A549 (cell line): ENCODE results near the gene MGAT3. TPM values are rescaled to one million over a fixed set of nuclear protein-coding genes. Genes with fewer than 3 reads are reported as not detected.

Source experiments
- ATAC-seq, 2 experiments: fragments of 200-7000 bp in 1 of 2; fragments of >200 bp in 1 of 2; cut with Nextera tagmentation in 1 of 2; cut with Tn5 transposase in 1 of 2; 3 replicates each; pipeline versions ENCODE4 v1.8.0 to v1.9.1; 2018 to 2020; ENCODE audit warnings: mild to moderate bottlenecking in 1 of 2, moderate library complexity in 1 of 2
- CTCF ChIA-PET: fragments of 300-600 bp; sonication (Branson Sonifier 250); formaldehyde crosslinking; extraction: SDS; loops from one replicate; lab custom pipeline; 2021; ENCODE audit warnings: antibody characterized with exemption, inconsistent platforms; lab: Yijun Ruan, JAX
- POLR2A ChIA-PET: fragments of 350-600 bp; formaldehyde crosslinking; extraction: SDS; loops from one replicate; lab custom pipeline; 2021; ENCODE audit warnings: antibody characterized with exemption, inconsistent platforms; lab: Yijun Ruan, JAX
- DNase-seq, 2 experiments: peaks; one replicate each; pipeline versions ENCODE4 v3.0.0 to v3.0.0-alpha.2; 2011 to 2016; ENCODE audit warnings: low read depth in 1 of 2, low spot score in 1 of 2
- FAIRE-seq: peaks from 2 replicates; lab custom pipeline; 2011; peaks lifted over from hg19 to GRCh38; lab: Jason Lieb, UNC
- H3K27ac ChIP-seq, 2 experiments: fragments of >200 bp; sonication (Bioruptor Twin); formaldehyde crosslinking; 3 replicates each; pipeline ENCODE4 v1.5.1; 2016 to 2017
- H3K4me1 ChIP-seq: fragments of >200 bp; sonication (Bioruptor Twin); formaldehyde crosslinking; 3 replicates; pipeline ENCODE4 v1.6.1; 2016
- H3K4me2 ChIP-seq: fragments of >200 bp; sonication (Bioruptor Twin); formaldehyde crosslinking; 3 replicates; pipeline ENCODE4 v1.6.1; 2016
- H3K4me3 ChIP-seq: fragments of >200 bp; sonication (Bioruptor Twin); formaldehyde crosslinking; 3 replicates; pipeline ENCODE4 v1.5.1; 2016
- H3K9me3 ChIP-seq: fragments of >200 bp; sonication (Bioruptor Twin); formaldehyde crosslinking; 3 replicates; pipeline ENCODE4 v1.6.1; 2016
- CHD4 ChIP-seq: fragments of 200-600 bp; sonication (generic); IDR thresholded peaks from 2 replicates; pipeline ENCODE4 v1.6.1; 2016; ENCODE audit warnings: antibody characterized with exemption, mild to moderate bottlenecking, borderline replicate concordance
- EHF ChIP-seq: fragments of 250-450 bp; sonication (Bioruptor Pico); IDR thresholded peaks from 2 replicates; pipeline ENCODE4 v1.5.0; 2020; ENCODE audit warnings: mild to moderate bottlenecking
- ESRRA ChIP-seq: fragments of 150-350 bp; IDR thresholded peaks from 2 replicates; pipeline ENCODE4 v1.6.1; 2014; ENCODE audit warnings: mild to moderate bottlenecking, low read length, borderline replicate concordance
- FOSB ChIP-seq: fragments of 250-450 bp; sonication (Bioruptor Pico); IDR thresholded peaks from 2 replicates; pipeline ENCODE4 v1.5.0; 2020; ENCODE audit warnings: mild to moderate bottlenecking, moderate library complexity
- HDAC2 ChIP-seq: fragments of 200-600 bp; sonication (generic); IDR thresholded peaks from 2 replicates; pipeline ENCODE4 v1.6.1; 2016
- HEYL ChIP-seq: fragments of 250-450 bp; sonication (Bioruptor Pico); IDR thresholded peaks from 2 replicates; pipeline ENCODE4 v1.8.0; 2021; ENCODE audit warnings: mild to moderate bottlenecking, moderate library complexity
- HMGXB4 ChIP-seq: fragments of 250-450 bp; sonication (Bioruptor Pico); IDR thresholded peaks from 2 replicates; pipeline ENCODE4 v1.5.0; 2021; ENCODE audit warnings: mild to moderate bottlenecking, moderate library complexity, borderline replicate concordance
- HOXB13 ChIP-seq: fragments of 250-450 bp; sonication (Bioruptor Pico); IDR thresholded peaks from 2 replicates; pipeline ENCODE4 v1.5.0; 2020; ENCODE audit warnings: low read depth, mild to moderate bottlenecking, moderate library complexity
- JUN ChIP-seq, 2 experiments: fragments of >200 bp; sonication (Bioruptor Twin); formaldehyde crosslinking; IDR thresholded peaks; 2 replicates in 1 of 2; 3 replicates in 1 of 2; pipeline ENCODE4 v1.6.1; 2016 to 2017
- JUNB ChIP-seq: fragments of >200 bp; sonication (Bioruptor Twin); formaldehyde crosslinking; IDR thresholded peaks from 2 replicates; pipeline ENCODE4 v1.6.1; 2016
- KDM5A ChIP-seq: fragments of 200-600 bp; sonication (generic); IDR thresholded peaks from 2 replicates; pipeline ENCODE4 v1.6.1; 2016; ENCODE audit warnings: antibody characterized with exemption, mild to moderate bottlenecking
- MAX ChIP-seq: IDR thresholded peaks from 2 replicates; pipeline ENCODE4 v1.6.1; 2012
- MYC ChIP-seq: IDR thresholded peaks from 2 replicates; pipeline ENCODE4 v1.6.1; 2012; ENCODE audit warnings: mild to moderate bottlenecking, inconsistent platforms, low read length, improper control_type of control experiment, borderline replicate concordance
- NFE2L2 ChIP-seq: fragments of 150-350 bp; conservative IDR thresholded peaks from 2 replicates; pipeline ENCODE4 v1.6.1; 2014; ENCODE audit warnings: low read length
- NR3C1 ChIP-seq: fragments of >200 bp; sonication (Bioruptor Twin); formaldehyde crosslinking; IDR thresholded peaks from 3 replicates; pipeline ENCODE4 v1.6.1; 2017
- PHF8 ChIP-seq: fragments of 200-600 bp; sonication (generic); IDR thresholded peaks from 2 replicates; pipeline ENCODE4 v1.6.1; 2016; ENCODE audit warnings: low read depth, mild to moderate bottlenecking, antibody characterized with exemption, moderate library complexity, borderline replicate concordance
- POLR2A ChIP-seq: IDR thresholded peaks from 2 replicates; pipeline ENCODE4 v1.6.1; 2012; ENCODE audit warnings: mild to moderate bottlenecking, low read length
- POLR2AphosphoS2 ChIP-seq: conservative IDR thresholded peaks from 2 replicates; pipeline ENCODE4 v1.6.1; 2012; ENCODE audit warnings: low read length, improper control_type of control experiment, inconsistent platforms
- RAD21 ChIP-seq, 2 experiments: fragments of >200 bp in 1 of 2; sonication (Bioruptor Twin) in 1 of 2; formaldehyde crosslinking in 1 of 2; IDR thresholded peaks in 1 of 2; conservative IDR thresholded peaks in 1 of 2; 2 replicates in 1 of 2; 3 replicates in 1 of 2; pipeline ENCODE4 v1.6.1; 2012 to 2018; ENCODE audit warnings: inconsistent platforms in 1 of 2
- RNF2 ChIP-seq: fragments of 200-600 bp; sonication (generic); IDR thresholded peaks from 2 replicates; pipeline ENCODE4 v1.6.1; 2016; ENCODE audit warnings: low read depth, mild to moderate bottlenecking, antibody characterized with exemption, moderate library complexity, borderline replicate concordance
- TFCP2L1 ChIP-seq: fragments of 250-450 bp; sonication (Bioruptor Pico); IDR thresholded peaks from 2 replicates; pipeline ENCODE4 v1.5.0; 2021; ENCODE audit warnings: mild to moderate bottlenecking
- ZC3H11A ChIP-seq: fragments of 450-650 bp; IDR thresholded peaks from 2 replicates; pipeline ENCODE4 v1.6.1; 2014; ENCODE audit warnings: antibody characterized with exemption, mild to moderate bottlenecking
- ZFP36 ChIP-seq: fragments of 450-650 bp; IDR thresholded peaks from 2 replicates; pipeline ENCODE4 v1.6.1; 2014; ENCODE audit warnings: borderline replicate concordance; ENCODE audit not compliant: partially characterized antibody
- ZNF302 ChIP-seq: fragments of 250-450 bp; sonication (Bioruptor Pico); IDR thresholded peaks from 2 replicates; pipeline ENCODE4 v1.9.0; 2021; ENCODE audit warnings: inconsistent platforms, mild to moderate bottlenecking, moderate library complexity
- WGBS: methylation state at CpG from one replicate; pipeline ENCODE4 v1.1.6; 2017; ENCODE audit errors: missing lambda C conversion rate; 5-methylcytosine and 5-hydroxymethylcytosine counted together
- polyA plus RNA-seq, 4 experiments: library from polyadenylated mRNA; depleted of rRNA in 3 of 4; stranded (reverse); fragments of >200 nt; fragmentation: RNase III in 1 of 4; extraction: RNeasy Plus Mini Kit Qiagen cat#74134 plus additional on column Dnase treatment in 1 of 4; gene quantifications; 2 replicates in 3 of 4; 3 replicates in 1 of 4; pipeline ENCODE4 v1.2.3, GENCODE V29; 2011 to 2017
- TF ChIP-seq, protein P1 (sequence below): IDR thresholded peaks from 2 replicates; pipeline ENCODE4 v1.6.1; 2012; ENCODE audit warnings: low read depth, borderline replicate concordance

MGAT3 gene
- polyA plus RNA-seq, 2 of the 4 experiments (the other 2 are of a cell fraction): 0.62 to 0.84 TPM

- WGBS: 2% methylated on average over 10 of the region's 58 CpGs
- ChIA-PET CTCF (interaction anchor here (0.6 to 2.6 kb wide), 5 partner anchors 9 to 537 kb away, joined by 3 to 11 read pairs (median 4); no protein-coding TSS in a partner anchor), POLR2A (interaction anchor here (0.5 to 1.6 kb wide), 13 partner anchors 9 to 854 kb away, joined by 3 to 27 read pairs (median 3); partner anchors contain the start of genes ATF4 and RPL3)
- ATAC-seq (peak; percentile 99), DNase-seq (peak; percentile 88 to 95), FAIRE-seq (no peak)
- peaks cover 12% of the 10 kb centered on the region; the same call in 2 of the 3 replicates for H3K4me1 ChIP-seq
- TF ChIP-seq TFCP2L1 (CRISPR knock-in tag) (no peak), POLR2A (peak; percentile 65), CHD4 (no peak), JUNB (no peak), ZC3H11A (no peak), ZFP36 (no peak), RNF2 (no peak), MAX (peak; percentile 93), HMGXB4 (no peak), MYC (peak; percentile 86), HOXB13 (no peak), HDAC2 (no peak), NFE2L2 (no peak), EHF (CRISPR knock-in tag) (no peak), ZNF302 (CRISPR knock-in tag) (no peak), JUN (IDR thresholded peaks at IDR 0.05) (peak in 1 of 2 experiments; percentile 61; a peak in 2 of 5 replicates), POLR2AphosphoS2 (no peak), RAD21 (conservative IDR thresholded peaks at IDR 0.05 in 1 of 2, IDR thresholded peaks at IDR 0.05 in 1 of 2) (no peak), FOSB (no peak), HEYL (CRISPR knock-in tag) (no peak), KDM5A (no peak), ESRRA (peak; percentile 88)
- TF ChIP-seq, protein P1, sequence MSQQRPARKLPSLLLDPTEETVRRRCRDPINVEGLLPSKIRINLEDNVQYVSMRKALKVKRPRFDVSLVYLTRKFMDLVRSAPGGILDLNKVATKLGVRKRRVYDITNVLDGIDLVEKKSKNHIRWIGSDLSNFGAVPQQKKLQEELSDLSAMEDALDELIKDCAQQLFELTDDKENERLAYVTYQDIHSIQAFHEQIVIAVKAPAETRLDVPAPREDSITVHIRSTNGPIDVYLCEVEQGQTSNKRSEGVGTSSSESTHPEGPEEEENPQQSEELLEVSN: no peak
- H3K4me3 ChIP-seq: peak within 1 kb of the TSS; percentile 100
- peak within 1 kb of the TSS; percentile 97 for H3K4me2 ChIP-seq
- no peaks in the 10 kb centered on the region for H3K9me3 ChIP-seq
- peak within 1 kb of the TSS; percentile 98 for H3K27ac ChIP-seq
Measured at GRCh38 chr22:39502109-39502788, 45.4 kb downstream of the MGAT3 start, which contains the start of gene MIEF1. MIEF1 (plus strand) TSS chr22:39502290; CDS start chr22:39511295, 9,005 bp downstream.

DNA sequence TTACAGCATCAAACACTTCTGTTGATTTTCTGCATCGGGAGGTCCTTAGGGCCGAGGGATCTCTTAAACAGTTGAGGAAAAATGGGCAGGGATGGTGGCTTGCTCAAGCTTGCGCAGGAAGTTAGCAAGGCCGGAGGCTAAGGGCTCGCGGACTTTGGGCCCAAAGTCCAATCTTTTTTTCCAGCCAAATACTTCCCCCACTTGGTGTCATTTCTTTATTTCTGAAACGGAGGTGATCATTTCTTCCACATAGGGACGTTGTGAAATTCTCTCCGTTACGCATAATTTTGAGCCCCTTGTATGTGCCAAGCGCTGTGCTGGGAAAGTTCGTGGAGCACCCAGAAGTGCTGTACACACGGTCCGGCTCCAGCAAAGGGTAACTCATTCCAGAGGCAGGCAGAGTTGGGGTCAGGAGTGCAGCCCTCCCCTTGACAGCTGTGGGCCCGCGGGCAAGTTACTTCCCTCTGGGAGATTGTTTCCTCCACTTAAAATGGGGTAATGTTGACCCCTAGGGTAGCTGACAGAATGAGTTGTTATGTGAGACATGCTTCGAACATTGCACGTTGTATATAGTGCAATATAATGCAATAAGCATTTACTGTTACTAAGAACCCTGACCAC, 46.1 kb downstream of the MGAT3 start:
- WGBS: 12% methylated on average over 18 of the region's 18 CpGs
- peak; percentile 5 to 8; a peak in 3 of 6 replicates for ATAC-seq
- CTCF ChIA-PET: interaction anchor here (0.6 to 2.6 kb wide), 5 partner anchors 9 to 26 kb away, joined by 3 to 11 read pairs (median 7); no protein-coding TSS in a partner anchor
- Histone ChIP-seq H3K4me3 (peak overlapping the region; percentile 100), H3K4me1 (peaks cover 12% of the 10 kb centered on the region; the same call in 2 of the 3 replicates), H3K4me2 (peak overlapping the region; percentile 97), H3K27ac (peak overlapping the region; percentile 98), H3K9me3 (no peaks in the 10 kb centered on the region)
- TF ChIP-seq PHF8: 0 out of 2 replicates have a peak, but pooled peaks have one; percentile 17
- no peak for TF ChIP-seq NR3C1
- FAIRE-seq: no peak
- POLR2A ChIA-PET: interaction anchor here (1.1 to 1.6 kb wide), 3 partner anchors 17 to 541 kb away, joined by 6 to 27 read pairs (median 8); partner anchors contain the start of genes ATF4 and RPL3
- no peak for DNase-seq
